T-helper 22 cell (primary cell): ENCODE results near the gene ANGPTL8.

ENCODE experiments used
- DNase-seq: peaks from one replicate; pipeline ENCODE4 v3.0.0-alpha.2; 2020; ENCODE audit warnings: low read depth

The ANGPTL8 gene

DNA sequence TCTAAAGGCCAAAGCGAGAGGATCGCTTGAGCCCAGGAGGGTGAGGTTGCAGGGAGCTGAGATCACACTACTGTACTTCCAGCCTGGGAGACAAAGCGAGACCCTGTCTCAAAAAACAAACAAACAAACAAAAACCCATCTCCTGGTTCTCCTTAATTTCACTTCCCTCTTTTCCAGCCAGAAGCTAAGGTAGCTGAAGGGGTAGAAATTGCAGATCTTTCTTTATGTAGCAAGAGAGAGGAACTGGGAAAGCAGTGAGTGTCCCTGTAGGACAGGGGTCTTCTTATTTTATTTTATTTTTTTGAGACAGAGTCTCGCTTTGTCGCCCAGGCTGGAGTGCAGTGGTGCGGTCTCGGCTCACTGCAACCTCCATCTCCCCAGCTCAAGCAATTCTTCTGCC lies 52.0 kb downstream of the ANGPTL8 start:
- no peak for DNase-seq
